HepG2 (cell line): ENCODE results near the gene TEX261. TPM values are rescaled to one million over a fixed set of nuclear protein-coding genes. Genes with fewer than 3 reads are reported as not detected.

Experiments
- CREB1 ChIP-seq, 2 experiments: fragments of 450-650 bp in 1 of 2; IDR thresholded peaks; 2 replicates each; pipeline ENCODE4 v1.6.1; 2016 to 2017; ENCODE audit warnings: control low read depth in 1 of 2, mild to moderate bottlenecking in 1 of 2, missing compliant biosample characterization in 1 of 2, missing genetic modification characterization in 1 of 2
- FIP1L1 ChIP-seq: fragments of 200-400 bp; formaldehyde crosslinking; IDR thresholded peaks from 2 replicates; pipeline ENCODE4 v1.6.1; 2018; ENCODE audit warnings: low read depth, mild to moderate bottlenecking, low read length, moderate library complexity, borderline replicate concordance; ENCODE audit not compliant: insufficient read depth
- FOXA1 ChIP-seq, 2 experiments: fragments of 450-650 bp in 1 of 2; sonication (generic) in 1 of 2; formaldehyde crosslinking in 1 of 2; IDR thresholded peaks; 2 replicates each; pipeline versions ENCODE4 v1.4.0 to v1.6.1; 2016 to 2020; ENCODE audit warnings: missing genetic modification reagents in 1 of 2
- KDM1A ChIP-seq: IDR thresholded peaks from 2 replicates; pipeline ENCODE4 v1.6.1; 2016; ENCODE audit warnings: missing compliant biosample characterization
- NFKBIZ ChIP-seq: IDR thresholded peaks from 2 replicates; pipeline ENCODE4 v1.6.1; 2018; ENCODE audit warnings: missing genetic modification reagents, missing compliant biosample characterization
- RBFOX2 ChIP-seq: fragments of 200-400 bp; formaldehyde crosslinking; IDR thresholded peaks from 2 replicates; pipeline ENCODE4 v1.6.1; 2017; ENCODE audit warnings: low read depth, mild to moderate bottlenecking, low read length
- SMAD9 ChIP-seq: sonication (generic); formaldehyde crosslinking; IDR thresholded peaks from 2 replicates; pipeline ENCODE4 v1.5.1; 2020; ENCODE audit warnings: mild to moderate bottlenecking, missing genetic modification reagents
- TEAD2 ChIP-seq: sonication (generic); formaldehyde crosslinking; IDR thresholded peaks from 2 replicates; pipeline ENCODE4 v1.9.0; 2021; ENCODE audit warnings: missing genetic modification reagents
- ZNF572 ChIP-seq: sonication (generic); formaldehyde crosslinking; IDR thresholded peaks from 2 replicates; pipeline ENCODE4 v1.5.1; 2020; ENCODE audit warnings: mild to moderate bottlenecking, missing genetic modification reagents
- ZNF605 ChIP-seq: sonication (generic); formaldehyde crosslinking; IDR thresholded peaks from 2 replicates; pipeline ENCODE4 v1.8.0; 2022; ENCODE audit warnings: mild to moderate bottlenecking, missing genetic modification reagents
- ZNF652 ChIP-seq: IDR thresholded peaks from 2 replicates; pipeline ENCODE4 v1.6.1; 2016; ENCODE audit warnings: low read depth, borderline replicate concordance
- ZSCAN31 ChIP-seq: sonication (generic); formaldehyde crosslinking; IDR thresholded peaks from 2 replicates; pipeline ENCODE4 v1.5.0; 2020; ENCODE audit warnings: low read depth, mild to moderate bottlenecking, missing genetic modification reagents
- polyA plus RNA-seq, 8 experiments: library from polyadenylated mRNA; depleted of rRNA in 3 of 8; stranded (reverse) in 7 of 8; unstranded in 1 of 8; fragments of >200 nt; fragmentation: Illumina TruSeq in 4 of 8; extraction: Trizol in 4 of 8; gene quantifications; 2 replicates each; pipeline versions ENCODE4 v1.2.1 to v1.2.3, GENCODE V29; 2011 to 2016; ENCODE audit warnings: low read depth in 4 of 8, missing spikeins in 1 of 8, mixed read lengths in 1 of 8; ENCODE audit not compliant: insufficient read depth in 1 of 8
- total RNA-seq, 5 experiments: library from RNA; depleted of rRNA; stranded (reverse); fragments of >200 nt; fragmentation: Illumina TruSeq; extraction: Trizol; gene quantifications; 2 replicates each; pipeline ENCODE4 v1.2.3, GENCODE V29; 2016; ENCODE audit warnings: low read depth in 1 of 5
- TF ChIP-seq, protein P1 (sequence below): sonication (generic); formaldehyde crosslinking; IDR thresholded peaks from 2 replicates; pipeline ENCODE4 v1.4.0; 2020; ENCODE audit warnings: missing genetic modification reagents

TEX261 gene
- total and polyA plus RNA-seq, 2 of the 13 experiments (the other 11 are each of a cell fraction or from before 2014, with no cell fraction given): 43.8 to 78.7 TPM

DNA sequence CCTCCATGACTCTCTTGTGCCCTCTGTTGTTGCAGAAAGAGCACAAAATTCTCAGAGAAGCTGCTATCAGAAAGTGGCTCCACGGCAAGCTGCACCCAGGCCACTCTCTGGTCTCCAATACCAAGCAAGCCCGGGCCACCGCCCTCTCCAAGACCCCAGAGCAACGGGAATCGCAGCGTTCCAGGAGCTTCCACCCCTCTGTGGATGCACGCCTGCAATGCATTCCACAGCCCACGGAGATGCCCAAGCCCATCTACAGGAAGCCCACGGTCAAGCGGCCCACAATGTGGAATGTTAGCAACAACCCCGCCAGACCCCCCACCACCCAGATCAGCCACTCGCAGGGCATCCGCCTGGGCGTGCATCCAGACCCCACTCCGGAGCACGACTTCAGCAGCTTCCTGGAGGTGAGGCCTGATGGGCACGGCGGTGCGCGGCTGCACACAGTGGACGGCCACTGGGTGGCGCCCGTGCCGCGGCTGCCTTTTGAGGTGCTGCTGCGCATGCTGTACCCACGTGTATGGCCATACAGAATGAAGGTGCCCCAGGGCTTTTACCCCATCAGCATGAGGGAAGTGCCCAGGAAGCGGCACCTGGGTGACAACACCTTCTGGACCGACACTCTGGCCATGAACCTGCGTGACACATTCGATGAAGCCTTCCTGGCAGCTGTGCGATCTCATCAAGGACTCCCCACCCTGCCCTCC lies 9.9 kb downstream of the TEX261 start (continued):
- no peak for TF ChIP-seq CREB1 (IDR thresholded peaks at IDR 0.05)
- no peak for TF ChIP-seq CREB1 (CRISPR knock-in tag; IDR thresholded peaks at IDR 0.05)
- TF ChIP-seq FIP1L1: no peak
- peak; percentile 52; the same call in 1 of the 2 replicates for TF ChIP-seq RBFOX2
- TF ChIP-seq, protein P1, sequence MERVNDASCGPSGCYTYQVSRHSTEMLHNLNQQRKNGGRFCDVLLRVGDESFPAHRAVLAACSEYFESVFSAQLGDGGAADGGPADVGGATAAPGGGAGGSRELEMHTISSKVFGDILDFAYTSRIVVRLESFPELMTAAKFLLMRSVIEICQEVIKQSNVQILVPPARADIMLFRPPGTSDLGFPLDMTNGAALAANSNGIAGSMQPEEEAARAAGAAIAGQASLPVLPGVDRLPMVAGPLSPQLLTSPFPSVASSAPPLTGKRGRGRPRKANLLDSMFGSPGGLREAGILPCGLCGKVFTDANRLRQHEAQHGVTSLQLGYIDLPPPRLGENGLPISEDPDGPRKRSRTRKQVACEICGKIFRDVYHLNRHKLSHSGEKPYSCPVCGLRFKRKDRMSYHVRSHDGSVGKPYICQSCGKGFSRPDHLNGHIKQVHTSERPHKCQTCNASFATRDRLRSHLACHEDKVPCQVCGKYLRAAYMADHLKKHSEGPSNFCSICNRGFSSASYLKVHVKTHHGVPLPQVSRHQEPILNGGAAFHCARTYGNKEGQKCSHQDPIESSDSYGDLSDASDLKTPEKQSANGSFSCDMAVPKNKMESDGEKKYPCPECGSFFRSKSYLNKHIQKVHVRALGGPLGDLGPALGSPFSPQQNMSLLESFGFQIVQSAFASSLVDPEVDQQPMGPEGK: no peak
- no peak for TF ChIP-seq ZNF605 (CRISPR knock-in tag)
- TF ChIP-seq ZNF652: no peak
- no peak for TF ChIP-seq ZSCAN31 (CRISPR knock-in tag)
- no peak for TF ChIP-seq SMAD9 (CRISPR knock-in tag)
- TF ChIP-seq NFKBIZ (CRISPR knock-in tag): no peak
- 0 out of 2 replicates have a peak, but pooled peaks have one; percentile 56 for TF ChIP-seq ZNF572
- no peak for TF ChIP-seq TEAD2 (CRISPR knock-in tag)
- TF ChIP-seq KDM1A (CRISPR knock-in tag): no peak
- TF ChIP-seq FOXA1 (IDR thresholded peaks at IDR 0.05): no peak
- TF ChIP-seq FOXA1 (CRISPR knock-in tag; IDR thresholded peaks at IDR 0.05): 0 out of 2 replicates have a peak, but pooled peaks have one; percentile 13
